Stimulated activated CD4-positive, alpha-beta T cell treated with anti-CD3 and anti-CD28 coated beads, TNF-alpha, amount 100 ng/mL, for 4 hours (primary cell): Measurements from ENCODE around the gene HEPACAM.
"Not testable (repeated sequence)": the region's sequence is repeated elsewhere in the genome, so short reads cannot be mapped to it uniquely, and the experiment has no call there.

ENCODE experiments used
- DNase-seq, 3 experiments: peaks; one replicate each; pipeline ENCODE4 v3.0.0-alpha.2; 2020; ENCODE audit warnings: low read depth in 3 of 3

HEPACAM gene, protein sequence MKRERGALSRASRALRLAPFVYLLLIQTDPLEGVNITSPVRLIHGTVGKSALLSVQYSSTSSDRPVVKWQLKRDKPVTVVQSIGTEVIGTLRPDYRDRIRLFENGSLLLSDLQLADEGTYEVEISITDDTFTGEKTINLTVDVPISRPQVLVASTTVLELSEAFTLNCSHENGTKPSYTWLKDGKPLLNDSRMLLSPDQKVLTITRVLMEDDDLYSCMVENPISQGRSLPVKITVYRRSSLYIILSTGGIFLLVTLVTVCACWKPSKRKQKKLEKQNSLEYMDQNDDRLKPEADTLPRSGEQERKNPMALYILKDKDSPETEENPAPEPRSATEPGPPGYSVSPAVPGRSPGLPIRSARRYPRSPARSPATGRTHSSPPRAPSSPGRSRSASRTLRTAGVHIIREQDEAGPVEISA

GRCh38 chr11:124935548-124936514, at the start of gene HEPACAM:
HEPACAM (minus strand) TSS chr11:124936047; CDS start chr11:124936006, 41 bp downstream.
- no peak for DNase-seq

GRCh38 chr11:124984512-124984854, 48.6 kb upstream of the HEPACAM start:
- DNase-seq = no peak

DNA sequence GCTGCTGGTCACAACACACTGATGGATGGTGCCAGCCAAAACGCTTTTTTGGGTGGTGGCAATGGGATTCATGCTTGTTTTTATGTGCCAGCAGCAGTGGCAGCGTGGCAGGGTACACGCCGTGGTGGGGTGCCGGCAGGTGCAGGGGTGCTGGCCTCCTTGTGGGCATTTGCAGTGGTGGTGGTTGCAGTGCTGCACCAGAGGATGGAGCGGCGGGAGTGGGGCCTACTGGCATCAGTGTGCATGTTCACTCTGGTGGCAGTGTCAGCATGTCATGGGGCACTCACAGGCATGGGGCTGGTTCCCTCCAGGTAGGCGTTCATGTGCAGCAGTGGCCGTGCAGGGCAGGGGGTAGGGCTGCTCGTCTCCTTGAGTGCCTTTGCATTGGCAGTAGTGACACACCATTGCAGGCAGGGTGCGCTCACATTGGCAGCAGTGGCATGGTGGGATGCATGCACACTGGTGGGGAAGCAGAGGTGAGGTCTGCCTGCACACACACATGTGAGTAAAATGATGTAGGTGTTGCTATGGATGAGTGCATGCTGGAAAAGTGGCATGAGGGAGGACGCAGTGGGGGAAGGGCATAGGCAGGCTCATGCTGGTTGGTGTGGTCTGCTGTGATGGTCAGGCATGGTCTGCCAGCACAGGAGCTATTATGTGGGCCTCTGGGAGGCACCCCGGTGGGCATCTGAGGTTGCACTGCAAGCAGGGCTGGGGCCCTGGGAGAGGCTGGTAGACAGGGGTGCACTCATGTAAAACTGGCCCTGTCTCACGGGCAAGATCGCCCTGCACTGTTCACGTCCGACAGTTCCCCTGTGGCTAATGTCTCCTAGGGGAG, 48.0 kb upstream of the HEPACAM start:
- no peak for DNase-seq

GRCh38 chr11:124982043-124982442, 46.2 kb upstream of the HEPACAM start:
- no peak for DNase-seq

- DNase-seq = no peak
Measured at GRCh38 chr11:124978316-124978715, 42.5 kb upstream of the HEPACAM start.

DNA sequence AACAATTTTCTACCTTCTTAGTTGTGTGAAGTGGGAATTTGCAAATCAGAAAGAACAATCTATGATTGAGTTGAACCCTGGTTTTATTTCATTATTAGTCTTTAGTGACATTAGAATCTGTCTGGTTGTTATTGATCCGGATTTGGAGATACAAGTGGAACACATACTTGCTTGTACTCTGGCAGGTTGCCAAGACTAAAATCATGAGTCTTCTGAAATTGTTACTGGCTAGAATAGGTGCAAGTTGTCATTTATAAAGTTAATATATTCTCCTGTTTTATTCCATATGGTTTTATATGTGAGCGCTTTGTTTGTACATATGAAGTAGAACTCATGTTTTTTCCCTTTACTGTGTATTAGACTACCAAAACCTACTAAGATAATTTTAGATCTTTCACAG, 41.2 kb upstream of the HEPACAM start:
- no peak for DNase-seq

- no peak for DNase-seq
Measured at GRCh38 chr11:124976531-124976930, 40.7 kb upstream of the HEPACAM start.

DNA sequence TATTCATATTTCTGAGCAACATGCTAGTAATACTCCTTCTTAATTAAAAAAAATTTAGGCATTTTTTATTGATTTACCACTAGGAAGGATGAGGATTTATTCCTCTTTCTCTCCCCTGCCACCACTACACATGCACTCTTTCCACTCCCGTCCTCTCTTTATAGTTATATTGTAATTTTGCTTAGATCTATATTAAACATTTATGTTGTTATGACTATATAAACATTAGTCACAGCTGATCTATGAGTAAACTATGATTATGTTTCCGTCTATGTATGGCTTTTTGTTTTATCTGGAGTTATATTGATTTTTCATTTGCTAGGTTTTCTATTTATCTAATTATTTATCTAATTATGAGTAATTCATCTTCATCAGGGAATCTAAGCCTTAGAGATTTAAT, 36.0 kb upstream of the HEPACAM start:
- DNase-seq = no peak

DNA sequence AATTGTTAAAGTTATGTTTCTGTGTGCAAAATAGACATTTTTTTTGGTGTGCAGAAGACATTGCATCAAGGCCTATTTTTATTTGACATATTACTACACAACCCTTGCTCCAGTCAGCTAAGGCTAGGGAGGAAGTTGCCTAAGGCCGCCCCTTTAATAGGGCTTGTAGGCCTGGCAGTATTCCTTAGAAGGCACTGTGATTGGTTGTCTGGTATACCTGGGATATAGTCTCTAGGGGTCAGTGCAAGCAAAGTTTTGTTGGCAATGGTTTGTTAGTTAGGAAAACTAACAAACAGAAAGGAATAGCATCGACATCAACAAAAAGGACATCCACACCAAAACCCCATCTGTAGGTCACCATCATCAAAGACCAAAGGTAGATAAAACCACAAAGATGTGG, 35.1 kb upstream of the HEPACAM start:
- no peak for DNase-seq

GRCh38 chr11:124968197-124968596, 32.4 kb upstream of the HEPACAM start:
- DNase-seq = not testable (repeated sequence)

DNA sequence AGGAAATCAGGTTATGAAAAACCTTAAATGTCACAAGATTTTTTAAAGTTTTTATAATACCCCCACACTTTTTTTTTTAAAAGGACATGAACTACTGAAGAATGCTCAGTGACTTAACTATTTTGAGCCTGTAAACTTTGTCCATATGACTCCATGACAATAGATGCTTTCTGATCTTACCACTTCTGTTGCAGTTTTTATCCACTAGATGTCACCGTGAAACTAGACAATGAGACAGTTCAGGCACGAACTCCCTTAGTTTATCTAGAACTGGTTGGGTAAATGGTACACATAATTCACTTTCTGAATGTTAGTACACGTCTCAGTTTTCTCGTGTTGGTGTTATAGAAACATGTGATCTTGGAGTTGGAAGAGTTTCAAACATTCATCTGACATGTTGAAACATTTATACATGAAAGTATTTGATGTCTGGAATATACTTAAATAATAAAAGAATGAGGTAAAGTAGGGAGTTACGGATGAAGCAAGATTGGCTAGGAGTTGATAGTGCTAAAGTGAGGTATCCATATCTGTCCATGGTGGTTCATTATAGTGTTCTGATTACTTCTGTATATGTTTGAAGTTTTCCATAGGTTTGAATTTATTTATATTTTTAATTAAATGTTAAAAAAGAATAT, 26.2 kb upstream of the HEPACAM start:
- DNase-seq = no peak

DNA sequence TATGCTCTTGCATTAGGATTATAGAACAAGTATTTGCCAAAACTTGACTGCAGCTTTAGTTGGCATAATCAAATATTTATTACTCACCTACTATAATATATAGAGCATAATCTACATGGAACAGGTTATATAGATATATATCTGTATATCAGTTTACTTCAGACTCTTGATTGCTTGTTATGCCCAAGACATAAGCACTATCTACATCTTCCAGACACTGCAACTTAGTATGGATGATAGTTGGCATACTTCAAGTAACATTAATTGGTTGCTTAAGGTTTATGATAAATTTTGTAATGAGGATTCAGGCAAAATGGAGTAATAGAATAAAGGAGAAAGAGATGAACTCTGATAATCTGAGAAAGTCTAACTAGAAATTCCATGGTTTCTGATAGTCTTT, 19.2 kb upstream of the HEPACAM start:
- no peak for DNase-seq

DNA sequence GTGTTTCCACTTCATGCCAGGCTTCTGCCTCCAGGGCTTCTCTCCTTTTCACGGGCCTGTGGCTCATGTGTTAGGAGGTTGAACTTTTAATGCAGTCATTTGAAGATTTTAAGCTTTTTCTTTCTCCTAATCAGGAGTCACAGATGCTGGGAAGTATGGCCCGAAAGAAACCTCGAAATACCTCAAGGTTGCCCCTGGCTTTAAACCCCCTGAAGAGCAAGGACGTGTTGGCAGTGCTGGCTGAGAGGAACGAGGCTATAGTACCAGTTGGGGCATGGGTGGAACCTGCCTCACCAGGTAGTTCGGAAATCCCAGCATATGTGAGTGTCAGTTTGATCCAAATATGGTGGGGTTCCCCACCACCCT, 18.7 kb upstream of the HEPACAM start:
- DNase-seq = no peak

GRCh38 chr11:124953753-124954589, 18.1 kb upstream of the HEPACAM start, which contains the start of gene CCDC15:
CCDC15 (plus strand) TSS chr11:124954202; CDS start chr11:124954733, 531 bp downstream.
- peak; percentile 93 to 96 (median 95) for DNase-seq

DNA sequence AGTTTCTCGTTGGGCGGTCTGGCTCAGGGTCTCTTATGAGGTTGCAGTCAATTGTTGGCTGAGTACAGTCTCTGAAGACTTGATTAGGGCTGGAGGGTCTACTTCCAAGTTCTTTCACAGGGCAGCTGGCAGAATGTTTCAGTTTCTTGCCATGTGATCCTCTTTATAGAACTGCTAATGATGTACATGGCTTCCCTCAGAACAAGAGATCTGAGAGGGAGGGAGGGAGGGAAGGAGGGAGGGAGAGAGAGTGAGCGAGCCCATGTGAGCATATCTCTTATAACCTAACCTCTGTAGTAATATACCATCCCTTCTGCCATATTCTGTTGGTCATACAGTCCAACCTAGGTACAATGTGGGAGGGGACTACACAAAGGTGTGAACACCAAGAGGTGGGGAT, 15.5 kb upstream of the HEPACAM start:
- DNase-seq = no peak

- DNase-seq = no peak
Measured at GRCh38 chr11:124950601-124951330, 14.9 kb upstream of the HEPACAM start.

DNA sequence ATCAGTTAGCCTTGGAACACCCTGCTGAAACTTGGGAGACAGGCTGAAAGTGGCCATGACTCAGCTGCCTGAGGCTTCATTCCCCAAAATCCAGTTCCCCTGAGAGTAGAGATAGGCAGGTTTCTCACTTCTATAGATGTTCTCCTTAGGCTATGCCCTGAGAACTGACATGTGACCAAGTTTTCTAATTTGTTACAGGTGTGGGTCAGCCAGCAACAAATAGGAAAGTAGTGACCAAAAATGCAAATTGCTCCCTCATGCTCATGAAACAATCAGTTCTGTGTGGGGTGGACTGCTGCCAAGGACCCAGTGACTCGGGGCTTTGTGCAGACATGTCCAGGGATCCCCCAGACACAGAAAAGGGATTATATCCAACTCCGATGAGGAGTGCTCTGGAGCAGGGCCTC, 10.9 kb upstream of the HEPACAM start:
- no peak for DNase-seq

DNA sequence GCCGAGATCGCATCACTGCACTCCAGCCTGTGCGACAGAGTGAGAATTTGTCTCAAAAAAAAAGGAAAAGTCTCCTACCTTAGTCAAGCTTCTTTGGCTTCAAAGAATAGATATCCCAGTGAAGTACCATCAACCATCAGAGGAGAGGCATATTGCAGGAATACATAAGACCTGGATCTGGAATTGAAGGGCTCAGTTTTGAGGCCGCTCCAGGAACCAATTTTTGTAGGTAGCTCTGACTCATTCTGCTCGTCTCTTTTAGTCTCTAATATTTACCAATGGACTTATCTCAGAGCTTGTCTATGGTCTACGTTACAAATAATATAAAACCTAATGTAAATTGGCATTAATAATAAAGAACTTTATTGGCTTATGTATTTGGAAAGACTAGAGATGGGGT, 10.0 kb upstream of the HEPACAM start:
- DNase-seq = no peak

DNA sequence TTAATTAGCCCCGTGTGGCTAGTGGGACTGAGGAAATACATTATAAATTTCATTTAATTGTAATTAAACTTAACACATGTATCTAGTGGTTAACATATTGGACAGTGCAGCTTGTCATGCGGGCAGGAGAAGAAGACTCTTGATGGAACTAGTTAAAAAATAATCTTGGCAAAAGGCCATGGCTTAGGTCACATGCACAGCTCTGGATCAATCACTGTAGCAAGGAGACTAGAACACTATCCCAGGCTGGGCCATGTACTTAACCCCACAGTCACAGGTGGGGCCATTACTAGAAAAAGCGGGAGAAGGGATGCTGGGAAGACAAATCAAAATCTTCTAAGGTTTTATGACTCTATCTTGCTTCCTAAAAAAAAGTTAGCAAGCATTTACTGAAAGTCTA, 8.7 kb upstream of the HEPACAM start:
- DNase-seq = no peak

GRCh38 chr11:124943741-124944140, 7.9 kb upstream of the HEPACAM start:
- DNase-seq = no peak
